Pancreas (tissue), 10 donors: Measurements from ENCODE around the gene MYOCOS. TPM values are rescaled to one million over a fixed set of nuclear protein-coding genes. Genes with fewer than 3 reads are reported as not detected.
"Not testable (repeated sequence)": the region's sequence is repeated elsewhere in the genome, so short reads cannot be mapped to it uniquely, and the experiment has no call there.

Source experiments
- ATAC-seq, 4 donors: fragments of 200-7000 bp; cut with Tn5 transposase; one replicate each; pipeline versions ENCODE4 v1.8.0 to v1.9.1; 2020; ENCODE audit warnings: mild to moderate bottlenecking in 4 of 4, moderate library complexity in 4 of 4
- DNase-seq, 6 donors: peaks; one replicate each; pipeline ENCODE4 v3.0.0-alpha.2; 2020
- FAIRE-seq: peaks from 2 replicates; lab custom pipeline; 2012; peaks lifted over from hg19 to GRCh38; lab: Jason Lieb, UNC
- H3K27ac ChIP-seq, 4 donors: fragments of 200-600 bp; sonication (generic); 1 replicate in 3 of 4; 2 replicates in 1 of 4; pipeline versions ENCODE4 v1.5.0 to v1.8.0; 2020
- H3K27me3 ChIP-seq, 4 donors: fragments of 200-600 bp; one replicate each; pipeline ENCODE4 v1.8.0; 2021
- H3K36me3 ChIP-seq, 3 donors: fragments of 200-600 bp; sonication (generic) in 1 of 3; one replicate each; pipeline versions ENCODE4 v1.5.0 to v1.8.0; 2020 to 2021
- H3K4me1 ChIP-seq, 3 donors: fragments of 200-600 bp; one replicate each; pipeline ENCODE4 v1.8.0; 2021
- H3K4me3 ChIP-seq, 4 donors: fragments of 200-600 bp; sonication (generic) in 2 of 4; one replicate each; pipeline versions ENCODE4 v1.5.0 to v1.8.0; 2020 to 2021
- H3K9me3 ChIP-seq, 4 donors: fragments of 200-600 bp; one replicate each; pipeline ENCODE4 v1.8.0; 2021
- WGBS, 2 donors: extraction: QIAGEN DNeasy Blood & Tissue Kit; methylation state at CpG; one replicate each; pipeline ENCODE4 v1.1.7; 2013; 5-methylcytosine and 5-hydroxymethylcytosine counted together
- intact Hi-C, 3 donors: fragments of 100-400 bp; cut with DNase I; formaldehyde crosslinking; loops; one replicate each; pipeline versions ENCODE4 v1.11.1 to v1.14.2; 2022
- polyA plus RNA-seq, 2 donors: library from polyadenylated mRNA; stranded (reverse); fragments of 200-250 nt; gene quantifications; one replicate each; pipeline ENCODE4 v1.2.3, GENCODE V29; 2013
- total RNA-seq, 6 donors: library from RNA; stranded (reverse); fragmentation: NEBNext Ultra II Directional in 4 of 6; extraction: Animal tissue kit (Norgen Biotek cat#: 25700) in 4 of 6; gene quantifications; one replicate each; pipeline versions ENCODE4 v1.2.1 to v1.2.4, GENCODE V29; 2021 to 2023
- TF ChIP-seq, protein P1 (sequence below), 4 donors: fragments of 200-600 bp; sonication (generic) in 3 of 4; IDR thresholded peaks; one replicate each; pipeline versions ENCODE4 v1.5.0 to v1.8.0; 2021; ENCODE audit warnings: antibody characterized with exemption in 4 of 4
- donor health status: healthy with polysubstance abuse.
- donor health status: DM: no; HTN: no; CAD: no; lungs with moderate emphysema.
- donor health status: DM: no; HTN: no; CAD: no.
- donor health status: control.
- donor health status: control.
- donor health status: Bipolar disorder and iron deficiency.
- donor health status: DM: yes; HTN: yes; CAD: no.
- donor health status: DM: no; HTN: no; CAD: no.
- donor health status: DM: no; HTN: no; CAD: no.
- donor health status: DM: yes; HTN: yes; CAD: no.

The MYOCOS gene
- total and polyA plus RNA-seq, 8 donors: 0.05 TPM; not detected in 7

DNA sequence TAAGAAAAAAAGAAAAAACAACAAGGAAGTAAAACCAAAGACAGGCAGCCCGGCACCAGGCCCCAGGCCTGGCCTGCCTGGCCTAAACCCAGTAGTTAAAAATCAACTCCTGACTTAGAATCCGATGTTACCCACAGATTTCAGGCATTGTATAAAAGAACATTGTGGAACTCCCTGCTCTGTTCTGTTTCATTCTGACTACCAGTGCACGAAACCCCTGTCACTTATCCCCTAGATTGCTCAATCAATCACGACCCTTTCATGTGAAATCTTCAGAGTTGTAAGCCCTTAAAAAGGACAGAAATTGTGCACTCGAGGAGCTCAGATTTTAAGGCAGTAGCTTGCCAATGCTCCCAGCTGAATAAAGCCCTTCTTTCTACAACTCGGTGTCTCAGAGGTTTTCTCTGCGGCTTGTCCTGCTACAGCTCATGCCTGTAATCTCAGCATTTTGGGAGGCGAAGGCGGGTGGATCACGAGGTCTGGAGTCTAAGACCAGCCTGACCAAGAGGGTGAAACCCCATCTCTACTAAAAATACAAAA, 15.6 kb upstream of the MYOCOS start:
- 66 to 67% methylated on average over 10 of the region's 10 CpGs for WGBS, 2 donors
- TF ChIP-seq, protein P1, sequence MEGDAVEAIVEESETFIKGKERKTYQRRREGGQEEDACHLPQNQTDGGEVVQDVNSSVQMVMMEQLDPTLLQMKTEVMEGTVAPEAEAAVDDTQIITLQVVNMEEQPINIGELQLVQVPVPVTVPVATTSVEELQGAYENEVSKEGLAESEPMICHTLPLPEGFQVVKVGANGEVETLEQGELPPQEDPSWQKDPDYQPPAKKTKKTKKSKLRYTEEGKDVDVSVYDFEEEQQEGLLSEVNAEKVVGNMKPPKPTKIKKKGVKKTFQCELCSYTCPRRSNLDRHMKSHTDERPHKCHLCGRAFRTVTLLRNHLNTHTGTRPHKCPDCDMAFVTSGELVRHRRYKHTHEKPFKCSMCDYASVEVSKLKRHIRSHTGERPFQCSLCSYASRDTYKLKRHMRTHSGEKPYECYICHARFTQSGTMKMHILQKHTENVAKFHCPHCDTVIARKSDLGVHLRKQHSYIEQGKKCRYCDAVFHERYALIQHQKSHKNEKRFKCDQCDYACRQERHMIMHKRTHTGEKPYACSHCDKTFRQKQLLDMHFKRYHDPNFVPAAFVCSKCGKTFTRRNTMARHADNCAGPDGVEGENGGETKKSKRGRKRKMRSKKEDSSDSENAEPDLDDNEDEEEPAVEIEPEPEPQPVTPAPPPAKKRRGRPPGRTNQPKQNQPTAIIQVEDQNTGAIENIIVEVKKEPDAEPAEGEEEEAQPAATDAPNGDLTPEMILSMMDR (IDR thresholded peaks at IDR 0.05): no peak
- ATAC-seq (peak in 2 of 4 donors; percentile 30 to 47), FAIRE-seq (no peak), DNase-seq (peak in 1 of 6 donors; percentile 14)
- intact Hi-C loops: no loop called here
- Histone ChIP-seq H3K36me3 (no peaks in the 10 kb centered on the region), H3K9me3 (no peaks in the 10 kb centered on the region), H3K4me1 (no peaks in the 10 kb centered on the region), H3K4me3 (no peak overlapping the region), H3K27ac (peak overlapping the region in 3 of 4 donors; percentile 49 to 60 (median 57)), H3K27me3 (no peaks in the 10 kb centered on the region)

DNA sequence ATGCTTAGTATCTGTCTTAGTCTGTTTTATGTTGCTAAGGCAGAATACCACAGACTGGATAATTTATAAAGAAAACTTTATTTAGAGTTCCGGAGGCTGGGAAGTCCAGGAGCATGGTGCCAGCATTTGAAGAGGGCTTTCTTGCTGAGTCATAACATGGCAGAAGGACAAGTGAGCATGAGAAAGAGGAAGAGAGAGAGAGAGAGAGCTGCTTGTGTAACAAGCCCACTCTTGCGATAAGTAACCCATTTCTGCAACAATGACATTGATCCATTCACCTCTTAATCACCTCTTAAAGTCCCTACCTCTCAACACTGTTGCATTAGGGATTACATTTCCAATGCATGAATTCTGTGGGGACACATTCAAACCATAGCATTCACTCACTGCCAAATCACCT, 11.7 kb upstream of the MYOCOS start:
- H3K36me3 ChIP-seq: no peaks in the 10 kb centered on the region
- ATAC-seq: peak in 1 of 4 donors; percentile 41
- no peak overlapping the region for H3K4me3 ChIP-seq
- TF ChIP-seq, protein P1 (IDR thresholded peaks at IDR 0.05): no peak
- 82 to 85% methylated on average over 2 of the region's 2 CpGs for WGBS, 2 donors
- intact Hi-C loops: no loop called here
- H3K4me1 ChIP-seq: no peaks in the 10 kb centered on the region
- H3K27me3 ChIP-seq: no peaks in the 10 kb centered on the region
- no peaks in the 10 kb centered on the region for H3K9me3 ChIP-seq
- no peak overlapping the region for H3K27ac ChIP-seq
- FAIRE-seq: no peak
- no peak for DNase-seq

DNA sequence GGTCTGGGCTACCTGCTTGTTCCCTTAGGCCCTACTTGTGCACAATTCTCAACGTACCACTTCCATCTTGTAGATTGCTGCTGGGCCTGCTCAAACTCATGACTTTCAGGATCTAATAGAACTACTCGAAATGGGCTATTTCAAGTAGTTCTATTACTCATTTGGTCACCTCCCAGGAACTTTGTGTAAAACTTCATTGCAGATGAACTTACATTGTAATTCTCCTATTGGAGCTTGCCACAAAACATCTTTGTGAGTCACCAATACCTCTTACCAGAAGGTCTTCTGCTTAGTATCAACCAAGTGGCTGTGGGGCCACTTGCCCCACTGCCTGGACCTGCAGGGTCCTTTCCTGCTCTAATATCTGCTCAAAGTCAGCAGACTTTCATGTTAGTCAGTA, 10.7 kb upstream of the MYOCOS start:
- H3K27me3 ChIP-seq: no peaks in the 10 kb centered on the region
- no peak for ATAC-seq
- no peaks in the 10 kb centered on the region for H3K36me3 ChIP-seq
- no peaks in the 10 kb centered on the region for H3K9me3 ChIP-seq
- H3K4me1 ChIP-seq: no peaks in the 10 kb centered on the region
- no peak overlapping the region for H3K27ac ChIP-seq
- H3K4me3 ChIP-seq: no peak overlapping the region
- WGBS, 2 donors: 67 to 73% methylated on average over 2 of the region's 2 CpGs
- intact Hi-C loops: no loop called here
- no peak for DNase-seq
- TF ChIP-seq, protein P1 (IDR thresholded peaks at IDR 0.05): no peak
- no peak for FAIRE-seq

DNA sequence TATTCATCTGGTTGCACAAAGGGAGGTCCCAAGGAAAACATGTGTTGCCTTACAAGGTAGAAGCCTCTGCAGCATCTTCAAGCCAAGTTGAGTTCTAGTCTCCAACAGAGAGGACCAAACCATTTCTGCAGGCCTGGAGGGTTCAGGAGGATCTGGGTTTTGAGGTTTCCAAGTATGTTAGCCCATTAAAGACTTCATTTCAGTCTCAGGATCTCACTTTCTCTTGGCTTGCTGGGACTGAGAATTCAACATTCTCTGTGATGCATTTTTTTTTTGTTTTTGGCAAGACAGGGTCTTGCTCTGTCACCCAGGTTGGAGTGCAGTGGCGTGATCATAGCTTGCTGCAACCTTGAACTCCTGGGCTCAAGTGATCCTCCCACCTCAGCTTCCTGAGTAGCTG, 8.8 kb upstream of the MYOCOS start:
- FAIRE-seq: no peak
- no peak overlapping the region for H3K4me3 ChIP-seq
- no peaks in the 10 kb centered on the region for H3K9me3 ChIP-seq
- intact Hi-C loops: no loop called here
- no peaks in the 10 kb centered on the region for H3K4me1 ChIP-seq
- no peak for DNase-seq
- no peak overlapping the region for H3K27ac ChIP-seq
- no peaks in the 10 kb centered on the region for H3K27me3 ChIP-seq
- TF ChIP-seq, protein P1 (IDR thresholded peaks at IDR 0.05): no peak
- ATAC-seq: no peak
- H3K36me3 ChIP-seq: no peaks in the 10 kb centered on the region
- whole genome bisulfite sequencing, 2 donors: 91 to 100% methylated on average over 1 of the region's 1 CpG

DNA sequence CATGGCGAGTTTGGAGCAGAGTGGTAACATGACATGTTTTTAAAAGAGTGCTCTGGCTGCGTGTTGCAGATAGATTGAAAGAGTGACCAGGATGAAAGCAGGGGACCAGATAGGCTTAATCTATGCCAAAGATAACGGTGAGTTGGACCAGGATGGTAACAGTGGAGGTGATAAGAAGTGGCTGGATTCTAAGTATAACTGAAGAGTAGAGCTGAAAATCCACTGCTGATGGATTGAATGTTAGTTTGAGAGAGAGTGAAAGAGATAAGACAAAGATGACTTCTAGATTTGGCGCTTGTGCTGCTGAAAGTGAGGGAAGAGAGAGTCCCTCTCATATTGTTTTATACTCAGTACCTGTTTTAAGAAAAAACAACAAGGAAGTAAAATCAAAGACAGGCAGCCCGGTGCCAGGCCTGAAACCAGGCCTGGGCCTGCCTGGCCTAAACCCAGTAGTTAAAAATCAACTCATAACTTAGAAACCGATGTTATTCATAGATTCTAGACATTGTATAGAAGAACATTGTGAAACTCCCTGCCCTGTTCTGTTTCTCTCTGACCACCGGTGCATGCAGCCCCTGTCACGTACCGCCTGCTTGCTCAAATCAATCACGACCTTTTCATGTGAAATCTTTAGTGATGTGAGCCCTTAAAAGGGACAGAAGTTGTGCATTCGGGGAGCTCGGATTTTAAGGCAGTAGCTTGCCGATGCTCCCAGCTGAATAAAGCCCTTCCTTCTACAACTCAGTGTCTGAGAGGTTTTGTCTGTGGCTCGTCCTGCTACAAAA, 6.7 kb upstream of the MYOCOS start:
- H3K9me3 ChIP-seq, intact Hi-C loops, DNase-seq, FAIRE-seq, ATAC-seq, H3K4me3 ChIP-seq, H3K4me1 ChIP-seq, H3K27me3 ChIP-seq, H3K36me3 ChIP-seq: not testable (repeated sequence)
- WGBS, 2 donors: 68 to 69% methylated on average over 14 of the region's 14 CpGs
- peak overlapping the region in 2 of 4 donors; percentile 22 to 33 for H3K27ac ChIP-seq
